RPMI8226 (cell line): ENCODE measurements around the gene UNC5C.
A peak's percentile ranks its signal among the peaks of the same experiment; 100 is the strongest.

Source experiments
- DNase-seq: peaks from one replicate; pipeline ENCODE4 v3.0.0-alpha.2; 2015

Gene UNC5C

GRCh38 chr4:95548738-95549245 lies at the start of gene UNC5C:
Gene UNC5C (minus strand): TSS chr4:95548973.
- no peak for DNase-seq

- no peak for DNase-seq
These were observed 47.9 kb upstream of the UNC5C start for GRCh38 chr4:95596676-95597075.

- DNase-seq: no peak
These were observed 45.9 kb upstream of the UNC5C start for GRCh38 chr4:95594629-95595028.

GRCh38 chr4:95594013-95594412 lies 45.2 kb upstream of the UNC5C start:
- DNase-seq: no peak

GRCh38 chr4:95591278-95591677 lies 42.5 kb upstream of the UNC5C start:
- no peak for DNase-seq

- no peak for DNase-seq
These were observed 41.8 kb upstream of the UNC5C start for GRCh38 chr4:95590615-95591014.

GRCh38 chr4:95585016-95585695 lies 36.4 kb upstream of the UNC5C start:
- no peak for DNase-seq

- DNase-seq: no peak
These were observed 31.5 kb upstream of the UNC5C start for GRCh38 chr4:95580226-95580625.

GRCh38 chr4:95572304-95572991 lies 23.7 kb upstream of the UNC5C start:
- peak; percentile 3 for DNase-seq

GRCh38 chr4:95571577-95571976 lies 22.8 kb upstream of the UNC5C start:
- no peak for DNase-seq

GRCh38 chr4:95563638-95564337 lies 15.0 kb upstream of the UNC5C start:
- DNase-seq: no peak

GRCh38 chr4:95560774-95561173 lies 12.0 kb upstream of the UNC5C start:
- DNase-seq: no peak

GRCh38 chr4:95556207-95556859 lies 7.6 kb upstream of the UNC5C start:
- DNase-seq: no peak

- no peak for DNase-seq
These were observed 4.3 kb upstream of the UNC5C start for GRCh38 chr4:95552942-95553550.

GRCh38 chr4:95551653-95552052 lies 2.9 kb upstream of the UNC5C start:
- no peak for DNase-seq

GRCh38 chr4:95550115-95550987 lies 1.6 kb upstream of the UNC5C start:
- DNase-seq: no peak

- peak; percentile 27 for DNase-seq
These were observed 707 bp upstream of the UNC5C start for GRCh38 chr4:95549246-95550114.

- no peak for DNase-seq
These were observed 880 bp downstream of the UNC5C start for GRCh38 chr4:95547715-95548471.

GRCh38 chr4:95546866-95547714 lies 1.7 kb downstream of the UNC5C start:
- no peak for DNase-seq
